Upper lobe of left lung (tissue), 4 donors: ENCODE results near the gene FNDC7.
"Not testable (repeated sequence)": the region's sequence is repeated elsewhere in the genome, so short reads cannot be mapped to it uniquely, and the experiment has no call there.

Source experiments
- CTCF ChIP-seq, 6 experiments: fragments of 450-650 bp in 4 of 6; fragments of 200-600 bp in 2 of 6; sonication (generic) in 2 of 6; IDR thresholded peaks; one replicate each; pipeline ENCODE4 v1.5.1; 2016 to 2019; ENCODE audit warnings: antibody characterized with exemption in 6 of 6
- EP300 ChIP-seq, 4 donors: sonication (generic); formaldehyde crosslinking; IDR thresholded peaks; one replicate each; pipeline ENCODE4 v1.5.1; 2017; ENCODE audit warnings: antibody characterized with exemption in 4 of 4, control low read depth in 2 of 4
- POLR2A ChIP-seq, 4 donors: fragments of 450-650 bp; IDR thresholded peaks; one replicate each; pipeline ENCODE4 v1.5.1; 2016 to 2017; ENCODE audit warnings: antibody characterized with exemption in 4 of 4, mild to moderate bottlenecking in 2 of 4
- POLR2AphosphoS5 ChIP-seq, 2 donors: sonication (generic); formaldehyde crosslinking; IDR thresholded peaks; one replicate each; pipeline ENCODE4 v1.5.1; 2017; ENCODE audit warnings: antibody characterized with exemption in 2 of 2

DNA sequence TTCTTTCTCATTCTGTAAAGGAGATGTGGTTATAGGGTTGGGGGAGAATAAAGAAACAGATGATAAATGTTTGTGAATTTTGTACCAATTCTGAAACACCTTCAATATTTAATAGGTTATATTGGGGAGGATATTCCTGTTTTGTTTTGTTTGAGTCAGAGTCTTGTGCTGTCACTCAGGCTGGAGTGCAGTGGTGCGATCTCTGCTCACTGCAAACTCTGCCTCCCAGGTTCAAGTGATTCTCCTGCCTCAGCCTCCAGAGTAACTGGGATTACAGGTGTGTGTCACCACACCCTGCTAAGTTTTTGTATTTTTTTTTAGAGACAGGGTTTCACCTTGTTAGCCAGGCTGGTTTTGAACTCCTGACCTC is 68.9 kb downstream of the FNDC7 start:
- not testable (repeated sequence) for TF ChIP-seq CTCF, POLR2AphosphoS5, POLR2A, EP300 (IDR thresholded peaks at IDR 0.05)
